ENCODE measurements around the gene GPR132. TPM values are rescaled to one million over a fixed set of nuclear protein-coding genes. Genes with fewer than 3 reads are reported as not detected.
A peak's percentile ranks its signal among the peaks of the same experiment; 100 is the strongest.

The GPR132 gene
- total and polyA plus RNA-seq, 2 donors (not counting 3 experiments of a cell fraction or from before 2014, with no cell fraction given): not detected

- Histone ChIP-seq H4K20me1 (replicated peaks; ENCODE audit: control insufficient read depth, extremely low read depth, insufficient read depth, low read length) (no peaks in the 10 kb centered on the region), H3K4me3 (replicated peaks in 1 of 3; ENCODE audit: insufficient read depth in 1 of 3, low read depth in 1 of 3, low read length in 3 of 3) (no peak overlapping the region), H3K27ac (ENCODE audit: insufficient read depth, low read depth, low read length) (no peak overlapping the region), H3K9me1 (replicated peaks; ENCODE audit: control insufficient read depth, extremely low read depth, insufficient read depth, low read length) (no peaks in the 10 kb centered on the region), H3K9ac (replicated peaks; ENCODE audit: extremely low read depth, insufficient read depth, low read length) (no peak overlapping the region), H3K27me3 (ENCODE audit: control insufficient read depth in 2 of 2, insufficient read depth in 2 of 2, low read length in 2 of 2) (peaks cover 3 to 9% of the 10 kb centered on the region in 2 experiments), H3K4me1 (ENCODE audit: control insufficient read depth, extremely low read depth, insufficient read depth, low read length) (no peaks in the 10 kb centered on the region), H2AFZ (ENCODE audit: low read depth, low read length) (no peak overlapping the region), H3K9me3 (replicated peaks; ENCODE audit: control insufficient read depth, insufficient read depth, low read length) (no peaks in the 10 kb centered on the region), H3K79me2 (ENCODE audit: control insufficient read depth, insufficient read depth, low read length) (no peaks in the 10 kb centered on the region), H3K36me3 (ENCODE audit: control insufficient read depth in 2 of 2, extremely low read depth in 1 of 2, insufficient read depth in 2 of 2, low read length in 2 of 2) (no peaks in the 10 kb centered on the region), H3K4me2 (ENCODE audit: insufficient read depth, low read length) (no peak overlapping the region)
- intact Hi-C loops (cut with micrococcal nuclease): loop anchor here (1.0 to 2.0 kb wide), 5 partner anchors 19 to 150 kb away; no protein-coding TSS in a partner anchor
- DNase-seq (ENCODE audit: low read depth, low spot score) (peak; percentile 81), FAIRE-seq (peak; percentile 89)
- POLR2A ChIA-PET: no interaction called here
- TF ChIP-seq POLR2AphosphoS5 (IDR thresholded peaks at IDR 0.05; ENCODE audit: insufficient read depth, low read depth, low read length) (peak; percentile 67), CTCF (IDR thresholded peaks at IDR 0.05; ENCODE audit: extremely low read depth in 1 of 2, insufficient read depth in 1 of 2, low read depth in 1 of 2, low read length in 2 of 2) (peak; percentile 100), GATA2 (IDR thresholded peaks at IDR 0.05; ENCODE audit: insufficient read depth, insufficient read length, low read depth, low read length) (no peak), FOS (IDR thresholded peaks at IDR 0.05; ENCODE audit: borderline replicate concordance, insufficient read depth, low read length) (no peak), MAX (IDR thresholded peaks at IDR 0.05; ENCODE audit: insufficient read depth, insufficient read length) (no peak), EZH2 (IDR thresholded peaks at IDR 0.05; ENCODE audit: borderline replicate concordance, low read depth, low read length, severe bottlenecking) (no peak), JUN (IDR thresholded peaks at IDR 0.05; ENCODE audit: borderline replicate concordance, insufficient read depth, insufficient read length, low read depth) (no peak), MYC (IDR thresholded peaks at IDR 0.05; ENCODE audit: low read depth, low read length) (no peak)
- CTCF ChIA-PET: interaction anchor here (0.7 to 5.3 kb wide), 38 partner anchors 9 to 306 kb away, joined by 3 to 97 read pairs (median 7); partner anchors contain the start of genes AHNAK2, CDCA4 and CLBA1
- BruUV-seq (replicated peaks): no TSS peak
- dilution Hi-C loops (cut with MboI; ENCODE audit: extremely low pct_ligation_motif_present, low sequenced_read_pairs): no loop called here
Measured at GRCh38 chr14:105045710-105046326, 19.4 kb downstream of the GPR132 start.
